ENCODE measurements around the gene DEFB128. TPM values are rescaled to one million over a fixed set of nuclear protein-coding genes. Genes with fewer than 3 reads are reported as not detected.

DEFB128 gene
- polyA plus RNA-seq, 1 of the 3 experiments (the other 2 are of a cell fraction) = not detected

- no peaks in the 10 kb centered on the region for H3K4me1 ChIP-seq (ENCODE audit: control insufficient read depth in 1 of 2, insufficient read depth in 2 of 2, low read depth in 1 of 2, low read length in 1 of 2)
- no peak overlapping the region for H2AFZ ChIP-seq (ENCODE audit: low read depth)
- POLR2A ChIA-PET = no interaction called here
- H3K9ac ChIP-seq = no peak overlapping the region
- no peaks in the 10 kb centered on the region for H3K36me3 ChIP-seq (replicated peaks in 1 of 2; ENCODE audit: control insufficient read depth in 1 of 2, insufficient read depth in 2 of 2, low read length in 1 of 2)
- no peaks in the 10 kb centered on the region for H3F3A ChIP-seq (replicated peaks; ENCODE audit: insufficient read depth)
- H3K9me2 ChIP-seq = no peaks in the 10 kb centered on the region
- TF ChIP-seq FOSL2 (IDR thresholded peaks at IDR 0.05; ENCODE audit: borderline replicate concordance, low read depth) (no peak), RCOR1 (IDR thresholded peaks at IDR 0.05; ENCODE audit: low read length) (no peak), RAD21 (IDR thresholded peaks at IDR 0.05; ENCODE audit: low read length) (peak; percentile 70), SMC3 (IDR thresholded peaks at IDR 0.05; ENCODE audit: low read depth, low read length) (peak; percentile 34; the same call in 1 of the 2 replicates)
- TF ChIP-seq, protein P1, sequence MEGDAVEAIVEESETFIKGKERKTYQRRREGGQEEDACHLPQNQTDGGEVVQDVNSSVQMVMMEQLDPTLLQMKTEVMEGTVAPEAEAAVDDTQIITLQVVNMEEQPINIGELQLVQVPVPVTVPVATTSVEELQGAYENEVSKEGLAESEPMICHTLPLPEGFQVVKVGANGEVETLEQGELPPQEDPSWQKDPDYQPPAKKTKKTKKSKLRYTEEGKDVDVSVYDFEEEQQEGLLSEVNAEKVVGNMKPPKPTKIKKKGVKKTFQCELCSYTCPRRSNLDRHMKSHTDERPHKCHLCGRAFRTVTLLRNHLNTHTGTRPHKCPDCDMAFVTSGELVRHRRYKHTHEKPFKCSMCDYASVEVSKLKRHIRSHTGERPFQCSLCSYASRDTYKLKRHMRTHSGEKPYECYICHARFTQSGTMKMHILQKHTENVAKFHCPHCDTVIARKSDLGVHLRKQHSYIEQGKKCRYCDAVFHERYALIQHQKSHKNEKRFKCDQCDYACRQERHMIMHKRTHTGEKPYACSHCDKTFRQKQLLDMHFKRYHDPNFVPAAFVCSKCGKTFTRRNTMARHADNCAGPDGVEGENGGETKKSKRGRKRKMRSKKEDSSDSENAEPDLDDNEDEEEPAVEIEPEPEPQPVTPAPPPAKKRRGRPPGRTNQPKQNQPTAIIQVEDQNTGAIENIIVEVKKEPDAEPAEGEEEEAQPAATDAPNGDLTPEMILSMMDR (IDR thresholded peaks at IDR 0.05) = peak; percentile 44
- no peaks in the 10 kb centered on the region for H4K20me1 ChIP-seq (ENCODE audit: insufficient read depth)
- no peaks in the 10 kb centered on the region; the same call in 1 of the 2 replicates for H3K27me3 ChIP-seq (ENCODE audit: insufficient read depth)
- H3K27ac ChIP-seq (ENCODE audit: low read depth in 2 of 2, low read length in 1 of 2) = no peak overlapping the region
- no peak overlapping the region for H3K4me2 ChIP-seq
- peak; percentile 34 for DNase-seq
- CTCF ChIA-PET = interaction anchor here (0.9 to 1.8 kb wide), 7 partner anchors 9 to 110 kb away, joined by 3 to 5 read pairs (median 4); no protein-coding TSS in a partner anchor
- WGBS (ENCODE audit: low lambda C conversion rate) = 0% methylated on average over 1 of the region's 1 CpG
- H3K4me3 ChIP-seq (ENCODE audit: low read depth in 2 of 2, low read length in 1 of 2) = no peak overlapping the region
- H3K9me3 ChIP-seq = no peaks in the 10 kb centered on the region
- no peaks in the 10 kb centered on the region for H3K79me2 ChIP-seq (ENCODE audit: insufficient read depth)
Measured at GRCh38 chr20:219290-220115, 30.0 kb upstream of the DEFB128 start.

GRCh38 chr20:217266-217665 lies 27.8 kb upstream of the DEFB128 start:
- no peak for DNase-seq
- 36% methylated on average over 1 of the region's 1 CpG for WGBS (ENCODE audit: low lambda C conversion rate)
- Histone ChIP-seq H3K9ac (no peak overlapping the region), H3K4me2 (no peak overlapping the region), H4K20me1 (ENCODE audit: insufficient read depth) (no peaks in the 10 kb centered on the region), H3K4me1 (ENCODE audit: control insufficient read depth in 1 of 2, insufficient read depth in 2 of 2, low read depth in 1 of 2, low read length in 1 of 2) (no peaks in the 10 kb centered on the region), H3K36me3 (replicated peaks in 1 of 2; ENCODE audit: control insufficient read depth in 1 of 2, insufficient read depth in 2 of 2, low read length in 1 of 2) (no peaks in the 10 kb centered on the region), H3K79me2 (ENCODE audit: insufficient read depth) (no peaks in the 10 kb centered on the region), H2AFZ (ENCODE audit: low read depth) (no peak overlapping the region), H3K4me3 (ENCODE audit: low read depth in 2 of 2, low read length in 1 of 2) (no peak overlapping the region), H3K27me3 (ENCODE audit: insufficient read depth) (no peaks in the 10 kb centered on the region; the same call in 1 of the 2 replicates), H3K9me2 (no peaks in the 10 kb centered on the region), H3F3A (replicated peaks; ENCODE audit: insufficient read depth) (no peaks in the 10 kb centered on the region), H3K9me3 (no peaks in the 10 kb centered on the region), H3K27ac (ENCODE audit: low read depth in 2 of 2, low read length in 1 of 2) (no peak overlapping the region)
- CTCF ChIA-PET = interaction anchor here (0.6 to 1.4 kb wide), 2 partner anchors 9 to 49 kb away, joined by 3 to 6 read pairs; no protein-coding TSS in a partner anchor
- POLR2A ChIA-PET = no interaction called here
- TF ChIP-seq NRF1 (IDR thresholded peaks at IDR 0.05; ENCODE audit: low read depth, low read length) = no peak
- no peak for TF ChIP-seq FOXM1 (IDR thresholded peaks at IDR 0.05; ENCODE audit: low read depth)
- no peak for TF ChIP-seq RCOR1 (IDR thresholded peaks at IDR 0.05; ENCODE audit: low read length)
- no peak for TF ChIP-seq RAD21 (IDR thresholded peaks at IDR 0.05; ENCODE audit: low read length)
- TF ChIP-seq SMC3 (IDR thresholded peaks at IDR 0.05; ENCODE audit: low read depth, low read length) = no peak
- no peak for TF ChIP-seq POLR2AphosphoS5 (IDR thresholded peaks at IDR 0.05; ENCODE audit: low read depth, low read length)
- TF ChIP-seq MAX (IDR thresholded peaks at IDR 0.05; ENCODE audit: low read depth) = no peak
- TF ChIP-seq ELF1 (IDR thresholded peaks at IDR 0.05) = no peak
- TF ChIP-seq FOXJ3 (CRISPR knock-in tag; IDR thresholded peaks at IDR 0.05) = no peak
- TF ChIP-seq TCF12 (IDR thresholded peaks at IDR 0.05) = no peak
- no peak for TF ChIP-seq TEAD4 (IDR thresholded peaks at IDR 0.05; ENCODE audit: borderline replicate concordance, insufficient read depth)
- no peak for TF ChIP-seq RXRA (IDR thresholded peaks at IDR 0.05; ENCODE audit: borderline replicate concordance, low read depth)
- no peak for TF ChIP-seq SIN3A (IDR thresholded peaks at IDR 0.05; ENCODE audit: borderline replicate concordance, low read depth, low read length)
- TF ChIP-seq CHD2 (IDR thresholded peaks at IDR 0.05; ENCODE audit: low read length, partially characterized antibody) = no peak

Measured in SK-N-SH (cell line).